ENCODE data around the gene CANT1.

DNA sequence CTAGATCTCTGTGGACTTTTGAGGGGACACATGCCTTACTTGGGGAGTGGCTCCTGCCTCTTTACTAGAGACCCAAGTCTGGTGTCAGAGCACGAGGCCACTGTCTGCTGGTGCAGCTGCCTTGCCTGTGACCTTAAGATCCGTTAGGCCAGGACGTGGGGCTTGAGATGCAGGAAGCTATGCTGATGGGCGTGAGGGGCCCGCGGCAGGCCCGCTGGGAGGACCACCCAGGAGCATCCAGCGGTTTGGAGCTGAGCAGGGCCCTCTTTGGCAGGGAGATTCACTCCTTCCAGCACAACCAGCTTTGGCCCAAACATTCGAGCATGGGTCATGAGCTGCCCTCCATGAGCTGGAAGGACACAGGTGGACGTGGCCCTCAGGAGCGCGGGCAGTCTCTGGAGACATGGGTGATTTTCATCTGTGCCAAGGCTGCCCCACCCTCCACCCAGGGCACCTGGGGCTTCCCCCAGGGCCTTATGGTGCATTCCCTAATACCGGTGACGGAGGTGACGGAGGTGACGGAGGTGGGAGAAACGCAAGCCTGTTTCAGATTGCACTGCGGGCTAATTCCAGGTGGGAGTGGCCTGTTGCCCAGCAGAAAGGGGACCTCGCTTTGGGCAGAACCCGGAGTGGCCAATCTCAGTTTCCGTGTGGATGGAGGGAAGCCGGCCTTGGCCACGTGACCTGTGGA, 42.5 kb downstream of the CANT1 start:
- TF ChIP-seq, protein P1, sequence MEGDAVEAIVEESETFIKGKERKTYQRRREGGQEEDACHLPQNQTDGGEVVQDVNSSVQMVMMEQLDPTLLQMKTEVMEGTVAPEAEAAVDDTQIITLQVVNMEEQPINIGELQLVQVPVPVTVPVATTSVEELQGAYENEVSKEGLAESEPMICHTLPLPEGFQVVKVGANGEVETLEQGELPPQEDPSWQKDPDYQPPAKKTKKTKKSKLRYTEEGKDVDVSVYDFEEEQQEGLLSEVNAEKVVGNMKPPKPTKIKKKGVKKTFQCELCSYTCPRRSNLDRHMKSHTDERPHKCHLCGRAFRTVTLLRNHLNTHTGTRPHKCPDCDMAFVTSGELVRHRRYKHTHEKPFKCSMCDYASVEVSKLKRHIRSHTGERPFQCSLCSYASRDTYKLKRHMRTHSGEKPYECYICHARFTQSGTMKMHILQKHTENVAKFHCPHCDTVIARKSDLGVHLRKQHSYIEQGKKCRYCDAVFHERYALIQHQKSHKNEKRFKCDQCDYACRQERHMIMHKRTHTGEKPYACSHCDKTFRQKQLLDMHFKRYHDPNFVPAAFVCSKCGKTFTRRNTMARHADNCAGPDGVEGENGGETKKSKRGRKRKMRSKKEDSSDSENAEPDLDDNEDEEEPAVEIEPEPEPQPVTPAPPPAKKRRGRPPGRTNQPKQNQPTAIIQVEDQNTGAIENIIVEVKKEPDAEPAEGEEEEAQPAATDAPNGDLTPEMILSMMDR (IDR thresholded peaks at IDR 0.05), result no peak
- TF ChIP-seq POLR2A (IDR thresholded peaks at IDR 0.05), result no peak
